Right ventricle myocardium inferior (tissue), 1 donor: ENCODE measurements around the gene CHGA. TPM values are rescaled to one million over a fixed set of nuclear protein-coding genes. Genes with fewer than 3 reads are reported as not detected.

Experiments
- ATAC-seq: fragments of 200-7000 bp; cut with Tn5 transposase; one replicate; pipeline ENCODE4 v1.9.1; 2020; ENCODE audit warnings: mild to moderate bottlenecking, moderate library complexity
- DNase-seq: peaks from one replicate; pipeline ENCODE4 v3.0.0; 2021; ENCODE audit errors: missing footprints
- intact Hi-C: fragments of 100-400 bp; cut with DNase I; formaldehyde crosslinking; loops from one replicate; pipeline ENCODE4 v1.11.0; 2022
- total RNA-seq: library from RNA; stranded (reverse); fragmentation: NEBNext Ultra II Directional; extraction: Animal tissue kit (Norgen Biotek cat#: 25700); gene quantifications from one replicate; pipeline ENCODE4 v1.2.1, GENCODE V29; 2021
- donor health status: DM: no; HTN: yes; CAD: no; lungs with severe emphysema.

CHGA gene
- total RNA-seq, 1 donor from 2014 or later: not detected

GRCh38 chr14:92951912-92952471 lies 29.0 kb downstream of the CHGA start:
- DNase-seq (peak; percentile 90), ATAC-seq (peak; percentile 69)
- intact Hi-C loops: loop anchor here (1.0 to 5.0 kb wide), 3 partner anchors 70 to 187 kb away; partner anchors contain the start of gene ITPK1

DNA sequence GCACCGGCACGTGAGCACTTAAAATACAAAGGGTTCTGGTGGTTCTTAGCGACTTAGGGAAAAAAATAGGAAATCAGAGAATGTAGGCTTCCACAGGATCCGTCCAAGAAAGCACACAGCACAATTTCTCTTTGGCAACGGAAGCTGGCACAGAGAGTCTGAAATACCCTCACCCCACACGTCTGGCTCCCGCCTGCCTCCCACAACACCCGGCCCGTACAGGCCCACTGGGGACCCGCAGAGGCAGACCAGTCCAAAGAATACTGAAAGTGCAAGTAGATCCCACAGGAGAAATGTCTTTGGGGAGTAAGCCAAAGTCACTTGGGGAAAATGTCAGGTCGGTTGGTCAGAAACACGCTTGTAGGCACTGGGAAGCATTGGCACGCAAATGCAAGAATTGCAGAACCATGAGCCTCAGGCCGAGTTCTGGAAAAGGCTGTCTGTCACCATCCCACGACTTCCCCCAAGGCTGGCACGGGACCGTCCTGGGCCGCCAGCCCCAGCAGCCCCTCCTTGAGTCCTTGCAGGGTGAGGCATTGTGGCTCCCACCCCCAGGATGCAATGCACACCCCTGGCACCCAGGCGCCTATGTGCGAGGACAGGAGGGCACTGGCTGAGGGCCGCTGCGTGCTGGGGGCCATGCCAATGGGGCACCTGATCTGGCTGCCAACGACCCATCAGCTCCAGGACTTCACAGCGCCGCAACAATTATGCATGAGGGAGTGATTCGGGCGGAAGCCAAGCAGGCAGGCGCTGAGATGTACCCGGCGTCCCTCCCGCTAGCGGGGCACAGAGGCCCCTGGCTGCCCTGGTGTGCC lies 29.7 kb downstream of the CHGA start:
- intact Hi-C loops: loop anchor here (1.0 to 5.0 kb wide), 3 partner anchors 70 to 187 kb away; partner anchors contain the start of gene ITPK1
- ATAC-seq: peak; percentile 77
- peak; percentile 87 for DNase-seq

- intact Hi-C loops: loop anchor here (2.0 to 5.0 kb wide), 2 partner anchors 71 to 161 kb away; partner anchors contain the start of gene ITPK1
These were observed 30.6 kb downstream of the CHGA start for GRCh38 chr14:92953526-92953925.

GRCh38 chr14:92954933-92955332 lies 32.0 kb downstream of the CHGA start:
- intact Hi-C loops: loop anchor here (1.0 to 5.0 kb wide), 3 partner anchors 52 to 84 kb away; no protein-coding TSS in a partner anchor
- ATAC-seq (no peak), DNase-seq (peak; percentile 13)

More at GRCh38 chr14:92953526-92953925, 30.6 kb downstream of the CHGA start:
- peak; percentile 67 for DNase-seq
- ATAC-seq: no peak

DNA sequence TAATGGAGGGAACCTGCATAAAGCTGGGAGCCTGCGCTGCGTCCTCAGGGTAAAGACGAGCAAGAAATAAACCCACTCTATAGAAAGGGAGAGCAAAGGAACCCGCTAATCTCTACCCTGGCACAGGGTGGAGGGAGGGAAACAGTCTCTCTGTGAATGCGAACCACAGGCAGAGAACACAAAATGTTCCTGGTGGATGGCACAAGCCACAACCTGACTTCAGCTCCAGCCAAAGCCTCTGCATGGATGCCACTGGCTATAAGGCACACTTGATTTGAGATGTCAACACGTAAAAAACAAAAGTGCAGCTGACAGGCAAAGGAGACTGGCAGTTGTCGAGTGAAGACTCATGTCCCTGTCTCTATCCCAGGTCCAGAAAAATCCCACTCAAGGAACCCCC lies 32.4 kb downstream of the CHGA start:
- ATAC-seq: peak; percentile 43
- peak; percentile 14 for DNase-seq
- intact Hi-C loops: loop anchor here (1.0 to 5.0 kb wide), 2 partner anchors 52 to 84 kb away; no protein-coding TSS in a partner anchor

DNA sequence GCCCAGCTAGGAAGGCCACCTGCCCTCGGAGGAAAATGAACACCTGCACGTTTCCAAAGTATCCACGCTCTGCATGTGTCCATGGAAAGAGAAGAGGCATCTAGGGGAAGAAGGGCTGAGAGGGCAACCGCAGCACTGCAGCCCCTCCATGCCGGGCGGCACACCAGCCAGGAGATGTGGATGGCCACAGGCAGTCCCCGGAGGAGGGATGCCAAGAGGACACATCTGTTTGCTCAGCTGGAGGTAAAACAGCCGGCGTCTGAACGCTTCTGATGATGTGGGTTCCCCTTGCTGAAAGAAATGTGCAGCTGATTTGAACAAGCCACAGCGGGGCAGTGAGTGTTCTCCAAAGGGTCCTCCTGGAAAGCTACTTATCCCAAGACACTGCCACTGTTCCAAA lies 34.0 kb downstream of the CHGA start:
- DNase-seq: peak; percentile 57

GRCh38 chr14:92958373-92959188 lies 35.6 kb downstream of the CHGA start:
- intact Hi-C loops: loop anchor here (5.0 kb wide), 1 partner anchor 49 kb away; no protein-coding TSS in a partner anchor
- no peak for ATAC-seq
- DNase-seq: peak; percentile 56

More for the DNA sequence above, 34.0 kb downstream of the CHGA start:
- intact Hi-C loops: loop anchor here (5.0 kb wide), 1 partner anchor 50 kb away; no protein-coding TSS in a partner anchor
- no peak for ATAC-seq

GRCh38 chr14:92959189-92959531 lies 36.2 kb downstream of the CHGA start:
- intact Hi-C loops: loop anchor here (5.0 kb wide), 1 partner anchor 48 kb away; no protein-coding TSS in a partner anchor
- DNase-seq (peak; percentile 75), ATAC-seq (peak; percentile 37)

GRCh38 chr14:92959761-92960680 lies 37.1 kb downstream of the CHGA start:
- peak; percentile 41 for DNase-seq
- no peak for ATAC-seq
- intact Hi-C loops: loop anchor here (5.0 kb wide), 1 partner anchor 47 kb away; no protein-coding TSS in a partner anchor

GRCh38 chr14:92960706-92961566 lies 38.0 kb downstream of the CHGA start:
- ATAC-seq (no peak), DNase-seq (peak; percentile 51)
- intact Hi-C loops: no loop called here

DNA sequence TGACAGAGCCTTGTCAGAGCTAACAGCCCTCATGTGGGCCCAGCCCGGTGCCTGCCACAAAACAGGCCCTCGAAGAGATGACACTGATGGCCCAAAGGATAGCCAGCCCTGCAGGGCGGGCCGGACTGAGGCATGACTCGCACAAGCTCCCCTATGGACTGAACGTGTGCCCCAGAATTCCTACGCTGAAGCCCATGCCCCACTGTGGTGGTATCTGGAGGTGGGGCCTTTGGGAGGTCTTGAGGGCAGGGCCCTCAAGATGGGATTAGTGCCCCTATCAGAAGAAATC lies 38.6 kb downstream of the CHGA start:
- peak; percentile 43 for DNase-seq
- no peak for ATAC-seq
- intact Hi-C loops: no loop called here

- intact Hi-C loops: no loop called here
- DNase-seq (peak; percentile 55), ATAC-seq (no peak)
These were observed 39.3 kb downstream of the CHGA start for GRCh38 chr14:92962031-92962830.

- intact Hi-C loops: no loop called here
- DNase-seq (no peak), ATAC-seq (no peak)
These were observed 39.8 kb downstream of the CHGA start for GRCh38 chr14:92962831-92963095.

- DNase-seq (peak; percentile 37), ATAC-seq (no peak)
- intact Hi-C loops: no loop called here
These were observed 40.6 kb downstream of the CHGA start for GRCh38 chr14:92963301-92964123.

DNA sequence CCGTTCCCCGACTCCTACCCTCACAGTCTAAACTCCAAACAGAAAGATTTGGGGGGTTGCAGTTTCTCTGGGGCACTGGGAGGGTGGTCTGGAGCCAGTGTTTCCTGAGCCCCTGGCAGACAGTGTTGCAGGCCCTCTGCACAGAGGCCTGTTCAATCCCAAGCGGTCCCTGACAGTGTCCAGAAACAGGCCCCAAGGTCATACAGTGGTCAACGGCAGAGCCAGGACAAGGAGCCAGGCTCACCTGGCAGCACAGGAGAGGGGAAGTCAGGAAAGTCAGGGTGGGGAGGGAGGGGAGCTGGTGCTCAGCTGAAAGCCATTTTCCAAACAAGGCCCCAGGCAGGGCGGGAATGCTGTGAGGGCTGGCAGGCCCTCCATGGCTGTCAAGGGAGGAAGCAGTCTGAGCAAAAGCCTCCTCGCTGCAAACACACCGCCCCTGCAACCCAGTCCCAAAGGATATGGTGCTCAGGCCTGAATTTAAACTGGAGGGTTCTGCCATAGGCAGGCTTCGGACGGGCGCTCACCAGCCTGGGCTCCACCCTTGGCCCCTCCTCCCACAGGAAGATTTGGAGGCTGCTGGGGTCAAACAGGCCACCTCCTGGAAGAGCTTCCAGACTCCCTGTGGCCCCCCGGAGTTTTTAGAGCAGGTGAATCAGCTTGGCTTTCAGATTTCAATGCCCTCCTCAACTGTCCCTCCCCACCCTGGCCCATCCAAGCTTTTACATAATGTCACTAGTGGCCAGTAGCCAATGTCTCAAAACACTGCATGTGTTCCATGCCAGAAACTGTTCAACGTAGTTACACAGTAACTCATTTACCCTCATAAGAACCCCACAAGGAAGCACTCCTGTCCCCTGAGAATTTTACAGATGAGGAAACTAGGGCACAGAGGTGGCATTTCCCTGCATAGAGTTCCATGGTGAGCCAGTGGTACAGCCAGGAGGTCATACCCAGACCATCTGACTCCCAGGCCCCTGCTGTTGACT lies 41.5 kb downstream of the CHGA start:
- intact Hi-C loops: no loop called here
- peak; percentile 45 for DNase-seq
- ATAC-seq: peak; percentile 50
